K562 treated with DMSO at 1 percent for 24 hours (cell line): ENCODE measurements around the gene FTMT. TPM values are rescaled to one million over a fixed set of nuclear protein-coding genes. Genes with fewer than 3 reads are reported as not detected.

Experiments used
- total RNA-seq: library from RNA; unstranded; fragments of 300-600 nt; gene quantifications from 2 replicates; pipeline ENCODE4 v1.2.3, GENCODE V29; 2022; ENCODE audit warnings: low read depth; ENCODE audit not compliant: insufficient read depth

The FTMT gene
- not detected in 2 replicates for total RNA-seq

DNA sequence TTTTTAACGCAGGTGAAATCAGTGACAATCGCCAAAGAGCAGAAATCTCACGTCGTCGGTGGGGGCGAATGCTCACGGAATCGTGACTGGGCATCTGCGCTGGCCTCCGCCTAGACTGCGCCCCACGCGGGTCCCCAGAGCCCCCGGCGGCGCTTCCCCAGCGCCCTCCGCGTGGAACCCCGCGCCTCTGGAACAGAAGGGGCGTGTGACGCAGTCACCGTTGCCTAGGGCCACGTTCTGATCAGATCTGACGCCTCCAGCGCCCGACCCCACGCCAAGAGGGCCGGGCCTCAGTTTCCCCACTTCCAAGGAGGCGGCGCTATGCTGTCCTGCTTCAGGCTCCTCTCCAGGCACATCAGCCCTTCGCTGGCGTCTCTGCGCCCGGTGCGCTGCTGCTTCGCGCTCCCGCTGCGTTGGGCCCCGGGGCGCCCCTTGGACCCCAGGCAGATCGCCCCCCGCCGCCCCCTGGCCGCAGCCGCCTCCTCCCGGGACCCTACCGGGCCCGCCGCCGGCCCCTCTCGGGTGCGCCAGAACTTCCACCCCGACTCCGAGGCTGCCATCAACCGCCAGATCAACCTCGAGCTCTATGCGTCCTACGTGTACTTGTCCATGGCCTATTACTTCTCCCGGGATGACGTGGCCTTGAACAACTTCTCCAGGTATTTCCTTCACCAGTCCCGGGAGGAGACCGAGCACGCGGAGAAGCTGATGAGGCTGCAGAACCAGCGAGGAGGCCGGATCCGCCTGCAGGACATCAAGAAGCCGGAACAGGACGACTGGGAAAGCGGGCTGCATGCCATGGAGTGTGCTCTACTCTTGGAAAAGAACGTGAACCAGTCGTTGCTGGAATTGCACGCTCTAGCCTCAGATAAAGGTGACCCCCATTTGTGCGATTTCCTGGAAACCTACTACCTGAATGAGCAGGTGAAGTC lies at the start of gene FTMT:
Gene FTMT (plus strand): TSS at position 240 of the 932 bp plus-strand sequence. CDS start 82 bp downstream, at position 322.

Other genes with a start within 250 kb of the FTMT start
- gene SRFBP1, start 110.1 kb downstream of the FTMT start, total RNA-seq: 2.0 and 2.9 TPM in 2 replicates
- not detected in 2 replicates for gene LOX, start 226.4 kb downstream of the FTMT start, total RNA-seq